ENCODE data around the gene RIMBP3C. TPM values are rescaled to one million over a fixed set of nuclear protein-coding genes. Genes with fewer than 3 reads are reported as not detected.

Gene RIMBP3C
- total and polyA plus RNA-seq, 2 donors (not counting 1 experiment from before 2014, with no cell fraction given), result 0.02 to 0.50 TPM

DNA sequence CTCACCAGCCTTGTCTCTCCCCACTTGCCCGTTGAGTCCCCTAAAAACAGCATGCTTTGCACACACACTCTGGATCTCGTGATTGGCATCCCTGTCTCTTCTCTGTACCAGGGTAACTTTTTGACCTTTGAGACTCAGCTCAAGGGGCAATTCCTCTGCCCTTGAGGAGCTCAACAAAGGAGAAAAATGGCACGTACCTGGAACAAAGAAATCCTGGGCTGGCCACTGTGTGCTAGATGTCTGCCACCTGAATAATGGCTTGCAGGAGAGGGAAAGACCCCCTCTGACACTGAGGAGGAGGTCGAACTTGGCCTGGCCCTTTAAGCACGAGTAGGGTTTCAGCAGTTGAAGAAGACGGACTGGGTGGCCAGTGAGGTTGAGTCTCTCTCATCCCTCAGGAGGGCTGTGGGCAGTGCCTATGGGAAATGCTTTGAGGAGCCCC is 22.1 kb upstream of the RIMBP3C start:
- Histone ChIP-seq H3K4me2 (ENCODE audit: extremely low read depth, insufficient read depth, low read length) (no peak overlapping the region), H4K20me1 (ENCODE audit: control insufficient read depth, extremely low read depth, insufficient read depth, low read length) (peaks cover 23% of the 10 kb centered on the region), H3K27ac (ENCODE audit: insufficient read depth, low read length) (no peak overlapping the region), H3K9ac (ENCODE audit: insufficient read depth, low read length) (no peak overlapping the region), H2AFZ (ENCODE audit: low read length) (no peak overlapping the region), H3K4me3 (replicated peaks in 1 of 4; ENCODE audit: control extremely low read depth in 1 of 4, insufficient read depth in 1 of 4, low read depth in 3 of 4, low read length in 4 of 4) (no peak overlapping the region), H3K4me1 (ENCODE audit: control insufficient read depth, extremely low read depth, insufficient read depth, low read length) (peaks cover 12% of the 10 kb centered on the region), H3K27me3 (ENCODE audit: control insufficient read depth, insufficient read depth, low read length) (no peaks in the 10 kb centered on the region), H3K9me3 (ENCODE audit: control insufficient read depth, insufficient read depth, low read depth, low read length) (no peaks in the 10 kb centered on the region), H3K79me2 (ENCODE audit: control insufficient read depth, insufficient read depth, low read length) (peaks cover 96% of the 10 kb centered on the region), H3K36me3 (ENCODE audit: control insufficient read depth, insufficient read depth, low read length) (peaks cover 3% of the 10 kb centered on the region)
- no peak for TF ChIP-seq EZH2 (IDR thresholded peaks at IDR 0.05; ENCODE audit: low read length, missing control alignments)
- TF ChIP-seq, protein P1, sequence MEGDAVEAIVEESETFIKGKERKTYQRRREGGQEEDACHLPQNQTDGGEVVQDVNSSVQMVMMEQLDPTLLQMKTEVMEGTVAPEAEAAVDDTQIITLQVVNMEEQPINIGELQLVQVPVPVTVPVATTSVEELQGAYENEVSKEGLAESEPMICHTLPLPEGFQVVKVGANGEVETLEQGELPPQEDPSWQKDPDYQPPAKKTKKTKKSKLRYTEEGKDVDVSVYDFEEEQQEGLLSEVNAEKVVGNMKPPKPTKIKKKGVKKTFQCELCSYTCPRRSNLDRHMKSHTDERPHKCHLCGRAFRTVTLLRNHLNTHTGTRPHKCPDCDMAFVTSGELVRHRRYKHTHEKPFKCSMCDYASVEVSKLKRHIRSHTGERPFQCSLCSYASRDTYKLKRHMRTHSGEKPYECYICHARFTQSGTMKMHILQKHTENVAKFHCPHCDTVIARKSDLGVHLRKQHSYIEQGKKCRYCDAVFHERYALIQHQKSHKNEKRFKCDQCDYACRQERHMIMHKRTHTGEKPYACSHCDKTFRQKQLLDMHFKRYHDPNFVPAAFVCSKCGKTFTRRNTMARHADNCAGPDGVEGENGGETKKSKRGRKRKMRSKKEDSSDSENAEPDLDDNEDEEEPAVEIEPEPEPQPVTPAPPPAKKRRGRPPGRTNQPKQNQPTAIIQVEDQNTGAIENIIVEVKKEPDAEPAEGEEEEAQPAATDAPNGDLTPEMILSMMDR (conservative IDR thresholded peaks at IDR 0.05 in 1 of 2, IDR thresholded peaks at IDR 0.05 in 1 of 2; ENCODE audit: low read depth in 1 of 2, low read length in 2 of 2), result no peak
- no peak for DNase-seq (ENCODE audit: low read depth in 2 of 2)

- Histone ChIP-seq H3K4me1 (ENCODE audit: control insufficient read depth, extremely low read depth, insufficient read depth, low read length) (peaks cover 12% of the 10 kb centered on the region), H4K20me1 (ENCODE audit: control insufficient read depth, extremely low read depth, insufficient read depth, low read length) (peaks cover 17% of the 10 kb centered on the region), H2AFZ (ENCODE audit: low read length) (no peak overlapping the region), H3K27me3 (ENCODE audit: control insufficient read depth, insufficient read depth, low read length) (no peaks in the 10 kb centered on the region), H3K27ac (ENCODE audit: insufficient read depth, low read length) (no peak overlapping the region), H3K79me2 (ENCODE audit: control insufficient read depth, insufficient read depth, low read length) (peaks cover 91% of the 10 kb centered on the region), H3K4me2 (ENCODE audit: extremely low read depth, insufficient read depth, low read length) (no peak overlapping the region), H3K9me3 (ENCODE audit: control insufficient read depth, insufficient read depth, low read depth, low read length) (no peaks in the 10 kb centered on the region), H3K4me3 (replicated peaks in 1 of 4; ENCODE audit: control extremely low read depth in 1 of 4, insufficient read depth in 1 of 4, low read depth in 3 of 4, low read length in 4 of 4) (no peak overlapping the region), H3K9ac (ENCODE audit: insufficient read depth, low read length) (no peak overlapping the region), H3K36me3 (ENCODE audit: control insufficient read depth, insufficient read depth, low read length) (peaks cover 3% of the 10 kb centered on the region)
- TF ChIP-seq EZH2 (IDR thresholded peaks at IDR 0.05; ENCODE audit: low read length, missing control alignments), result no peak
- TF ChIP-seq, protein P1 (conservative IDR thresholded peaks at IDR 0.05 in 1 of 2, IDR thresholded peaks at IDR 0.05 in 1 of 2; ENCODE audit: low read depth in 1 of 2, low read length in 2 of 2), result no peak
- DNase-seq (ENCODE audit: low read depth in 2 of 2), result no peak
These were observed 20.4 kb upstream of the RIMBP3C start for GRCh38 chr22:21571679-21572078.

DNA sequence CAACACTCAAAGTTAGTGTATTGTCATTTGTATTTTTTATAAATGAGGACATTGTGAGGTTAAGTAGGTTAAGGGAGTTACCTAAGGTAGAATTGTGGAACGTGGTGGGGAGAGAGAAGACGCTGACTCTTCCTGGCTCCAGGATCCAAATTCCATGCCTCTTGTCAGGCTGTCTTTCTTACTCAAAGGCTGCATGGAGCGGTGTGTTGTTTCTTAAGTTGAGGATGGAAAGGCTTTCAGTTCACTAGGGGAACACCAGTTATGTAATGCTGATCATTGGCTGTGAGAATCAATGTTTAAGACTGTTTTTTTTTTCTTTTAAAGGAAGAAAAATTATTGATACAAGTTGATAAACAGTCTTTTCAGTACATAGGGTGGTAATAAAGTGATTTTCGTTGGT is 19.1 kb upstream of the RIMBP3C start:
- no peak for DNase-seq (ENCODE audit: low read depth in 2 of 2)
- Histone ChIP-seq H3K9me3 (ENCODE audit: control insufficient read depth, insufficient read depth, low read depth, low read length) (no peaks in the 10 kb centered on the region), H3K4me3 (replicated peaks in 1 of 4; ENCODE audit: control extremely low read depth in 1 of 4, insufficient read depth in 1 of 4, low read depth in 3 of 4, low read length in 4 of 4) (no peak overlapping the region), H4K20me1 (ENCODE audit: control insufficient read depth, extremely low read depth, insufficient read depth, low read length) (peaks cover 17% of the 10 kb centered on the region), H3K79me2 (ENCODE audit: control insufficient read depth, insufficient read depth, low read length) (peaks cover 78% of the 10 kb centered on the region), H3K27me3 (ENCODE audit: control insufficient read depth, insufficient read depth, low read length) (no peaks in the 10 kb centered on the region), H3K27ac (ENCODE audit: insufficient read depth, low read length) (no peak overlapping the region), H3K4me1 (ENCODE audit: control insufficient read depth, extremely low read depth, insufficient read depth, low read length) (peaks cover 12% of the 10 kb centered on the region), H2AFZ (ENCODE audit: low read length) (no peak overlapping the region), H3K9ac (ENCODE audit: insufficient read depth, low read length) (no peak overlapping the region), H3K36me3 (ENCODE audit: control insufficient read depth, insufficient read depth, low read length) (peaks cover 3% of the 10 kb centered on the region), H3K4me2 (ENCODE audit: extremely low read depth, insufficient read depth, low read length) (peak overlapping the region; percentile 37)
- TF ChIP-seq, protein P1 (conservative IDR thresholded peaks at IDR 0.05 in 1 of 2, IDR thresholded peaks at IDR 0.05 in 1 of 2; ENCODE audit: low read depth in 1 of 2, low read length in 2 of 2), result no peak
- no peak for TF ChIP-seq EZH2 (IDR thresholded peaks at IDR 0.05; ENCODE audit: low read length, missing control alignments)

Data from fibroblast of lung (primary cell).